ENCODE measurements around the gene SYAP1.

- TF ChIP-seq CTCF (conservative IDR thresholded peaks at IDR 0.05 in 1 of 2, IDR thresholded peaks at IDR 0.05 in 1 of 2; ENCODE audit: extremely low read depth in 1 of 2, insufficient read depth in 1 of 2, low read depth in 1 of 2, low read length in 2 of 2), result no peak
- TF ChIP-seq EZH2 (IDR thresholded peaks at IDR 0.05; ENCODE audit: borderline replicate concordance, low read length), result no peak
These were observed 8.2 kb downstream of the SYAP1 start for GRCh38 chrX:16727637-16728036.

Data from mammary epithelial cell (primary cell).